ENCODE results near the gene ZNF846.

GRCh38 chr19:9724157-9724556 is 44.4 kb downstream of the ZNF846 start:
- TF ChIP-seq CTCF (IDR thresholded peaks at IDR 0.05) (no peak), SIN3A (IDR thresholded peaks at IDR 0.05; ENCODE audit: borderline replicate concordance, insufficient read depth, low read depth, low read length) (no peak), POLR2AphosphoS5 (IDR thresholded peaks at IDR 0.05; ENCODE audit: low read depth, low read length) (no peak), REST (IDR thresholded peaks at IDR 0.05; ENCODE audit: insufficient read depth in 1 of 2, low read depth in 2 of 2, low read length in 1 of 2) (no peak), TCF7L2 (IDR thresholded peaks at IDR 0.05; ENCODE audit: low read depth, low read length) (no peak)

Data from Panc1 (cell line).